Esophagus squamous epithelium (tissue), 5 donors: ENCODE measurements around the gene NLGN4X. TPM values are rescaled to one million over a fixed set of nuclear protein-coding genes. Genes with fewer than 3 reads are reported as not detected.

Experiments used
- DNase-seq: peaks from one replicate; lab custom pipeline; 2025; lab: John Stamatoyannopoulos, UW
- H3K27ac ChIP-seq, 4 donors: fragments of 200-600 bp; sonication (generic); one replicate each; pipeline ENCODE4 v1.5.1; 2016 to 2019; ENCODE audit warnings: mild to moderate bottlenecking in 1 of 4
- H3K27me3 ChIP-seq, 4 donors: fragments of 200-600 bp; sonication (generic); 1 replicate in 3 of 4; 2 replicates in 1 of 4; pipeline versions ENCODE4 v1.5.1 to v1.6.0; 2017 to 2021; ENCODE audit warnings: antibody characterized with exemption in 1 of 4
- H3K36me3 ChIP-seq, 3 donors: fragments of 200-600 bp; sonication (generic); one replicate each; pipeline ENCODE4 v1.5.1; 2016 to 2019
- H3K4me1 ChIP-seq, 3 donors: fragments of 200-600 bp; sonication (generic); one replicate each; pipeline ENCODE4 v1.5.1; 2017 to 2019
- H3K4me3 ChIP-seq, 4 donors: fragments of 200-600 bp; sonication (generic); 1 replicate in 3 of 4; 2 replicates in 1 of 4; pipeline ENCODE4 v1.5.1; 2016 to 2019; ENCODE audit warnings: mild to moderate bottlenecking in 2 of 4, moderate library complexity in 1 of 4
- H3K9me3 ChIP-seq, 3 donors: fragments of 200-600 bp; sonication (generic); one replicate each; pipeline ENCODE4 v1.5.1; 2016 to 2019
- CTCF ChIP-seq, 6 experiments: fragments of 450-650 bp in 4 of 6; fragments of 200-600 bp in 2 of 6; sonication (generic) in 2 of 6; IDR thresholded peaks; one replicate each; pipeline ENCODE4 v1.5.1; 2016 to 2019; ENCODE audit warnings: antibody characterized with exemption in 6 of 6, mild to moderate bottlenecking in 4 of 6, moderate library complexity in 4 of 6
- POLR2A ChIP-seq, 4 donors: fragments of 450-650 bp; IDR thresholded peaks; one replicate each; pipeline ENCODE4 v1.6.1; 2017; ENCODE audit warnings: antibody characterized with exemption in 4 of 4, mild to moderate bottlenecking in 4 of 4, moderate library complexity in 3 of 4
- WGBS, 2 donors: methylation state at CpG; one replicate each; pipeline ENCODE4 v1.1.5; 2018; 5-methylcytosine and 5-hydroxymethylcytosine counted together
- intact Hi-C: fragments of 100-400 bp; cut with DNase I; formaldehyde crosslinking; loops from one replicate; pipeline ENCODE4 v1.15.0; 2022
- total RNA-seq, 4 donors: library from RNA; depleted of rRNA; stranded (reverse); fragments of >200 nt; gene quantifications; one replicate each; pipeline ENCODE4 v1.1.0, GENCODE V29; 2016
- donor health status: DM: yes; HTN: yes; CAD: no.

Gene NLGN4X
- total RNA-seq, 4 donors from 2014 or later = 0.22 to 1.9 (median 1.0) TPM

DNA sequence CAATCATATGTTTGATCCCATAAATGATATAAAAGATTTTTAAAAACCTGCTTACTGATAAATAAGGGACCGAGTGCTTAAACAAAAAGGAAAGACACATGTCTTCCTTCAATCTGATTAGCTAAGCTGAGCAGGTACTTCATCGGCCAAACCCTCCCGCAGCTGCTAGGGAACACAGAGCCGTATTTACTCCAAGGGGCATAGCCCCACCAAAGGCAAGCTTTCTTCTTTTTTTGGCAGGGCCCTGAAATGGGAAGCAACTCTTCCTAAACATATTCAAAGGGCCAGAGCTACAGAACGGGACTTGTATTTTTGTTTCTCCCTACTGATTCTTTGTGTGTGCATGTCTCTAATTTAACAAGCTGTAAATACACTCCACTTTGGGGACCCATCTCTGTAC lies 337.3 kb downstream of the NLGN4X start:
- no peaks in the 10 kb centered on the region for H3K27me3 ChIP-seq
- intact Hi-C loops = no loop called here
- H3K9me3 ChIP-seq = no peaks in the 10 kb centered on the region
- H3K4me3 ChIP-seq = no peak overlapping the region
- H3K4me1 ChIP-seq = no peaks in the 10 kb centered on the region
- TF ChIP-seq CTCF (IDR thresholded peaks at IDR 0.05) = no peak
- TF ChIP-seq POLR2A (IDR thresholded peaks at IDR 0.05) = no peak
- H3K27ac ChIP-seq = no peak overlapping the region
- 64 to 85% methylated on average over 1 to 5 of the region's 5 CpGs for WGBS, 2 donors
- DNase-seq = no peak
- no peaks in the 10 kb centered on the region for H3K36me3 ChIP-seq

DNA sequence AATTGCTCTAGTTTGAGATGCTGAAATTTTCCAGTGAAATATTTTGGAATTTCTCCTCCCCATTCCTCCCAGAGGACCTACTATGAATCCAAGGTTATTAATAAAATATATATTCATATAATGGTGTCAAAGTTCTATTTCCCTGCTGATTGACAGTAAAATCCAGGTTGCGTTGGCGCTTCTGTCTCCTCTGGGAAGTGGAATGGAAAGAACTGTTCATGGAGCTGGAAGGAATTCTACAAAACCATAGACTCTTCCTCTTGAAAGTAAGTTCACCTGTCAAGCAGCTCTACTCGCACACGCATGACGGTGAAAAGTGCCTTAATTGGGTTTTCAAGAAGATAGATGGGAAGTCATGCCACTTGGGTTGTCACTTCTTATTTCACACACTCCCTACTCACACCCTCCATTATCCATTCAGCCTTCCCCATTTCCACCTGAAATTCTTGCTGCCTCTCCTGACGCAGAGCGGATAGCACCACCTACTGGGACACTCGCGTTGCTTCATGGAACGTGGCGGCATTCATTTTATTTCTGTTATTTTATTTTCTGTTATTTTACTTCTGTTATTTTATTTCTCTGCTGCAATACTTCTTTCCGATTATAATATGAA lies 351.6 kb downstream of the NLGN4X start:
- no peaks in the 10 kb centered on the region for H3K4me1 ChIP-seq
- no peaks in the 10 kb centered on the region for H3K27me3 ChIP-seq
- no peak overlapping the region for H3K27ac ChIP-seq
- peak in 3 of 6 experiments; percentile 16 to 27 (median 26) for TF ChIP-seq CTCF (IDR thresholded peaks at IDR 0.05)
- no peak for TF ChIP-seq POLR2A (IDR thresholded peaks at IDR 0.05)
- WGBS, 2 donors = 23 to 53% methylated on average over 9 to 12 of the region's 12 CpGs
- intact Hi-C loops = no loop called here
- H3K4me3 ChIP-seq = no peak overlapping the region
- H3K9me3 ChIP-seq = no peaks in the 10 kb centered on the region
- no peak for DNase-seq
- H3K36me3 ChIP-seq = no peaks in the 10 kb centered on the region

DNA sequence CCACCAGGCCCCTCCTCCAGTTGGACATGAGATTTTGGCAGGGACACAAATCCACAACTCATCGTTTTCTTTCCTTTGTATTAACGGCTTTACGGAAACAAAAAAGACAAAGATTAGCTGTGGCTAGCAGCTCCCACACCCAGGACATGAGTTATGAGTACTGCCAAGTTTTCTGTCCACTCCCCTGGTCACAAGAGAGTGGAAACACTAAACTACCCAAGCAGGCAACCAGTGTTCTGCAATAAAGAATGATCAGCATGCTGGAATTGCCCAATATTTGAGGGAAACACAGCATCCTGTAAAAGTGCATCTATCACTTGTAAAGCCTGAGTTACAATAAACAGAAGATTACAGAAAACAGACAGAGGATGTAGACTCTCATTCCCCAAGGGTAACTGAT lies 358.4 kb downstream of the NLGN4X start:
- 12 to 40% methylated on average over 2 to 3 of the region's 3 CpGs for WGBS, 2 donors
- no peak for DNase-seq
- intact Hi-C loops = no loop called here
- TF ChIP-seq CTCF (IDR thresholded peaks at IDR 0.05) = no peak
- H3K27ac ChIP-seq = no peak overlapping the region
- no peak overlapping the region for H3K4me3 ChIP-seq
- no peaks in the 10 kb centered on the region for H3K36me3 ChIP-seq
- H3K4me1 ChIP-seq = no peaks in the 10 kb centered on the region
- no peaks in the 10 kb centered on the region for H3K27me3 ChIP-seq
- no peaks in the 10 kb centered on the region for H3K9me3 ChIP-seq

- Histone ChIP-seq H3K9me3 (no peaks in the 10 kb centered on the region), H3K4me1 (no peaks in the 10 kb centered on the region), H3K36me3 (no peaks in the 10 kb centered on the region), H3K27me3 (no peaks in the 10 kb centered on the region), H3K27ac (no peak overlapping the region), H3K4me3 (no peak overlapping the region)
- no peak for DNase-seq
- TF ChIP-seq CTCF (IDR thresholded peaks at IDR 0.05) (no peak), POLR2A (IDR thresholded peaks at IDR 0.05) (no peak)
- WGBS, 2 donors = 70 to 94% methylated on average over 7 of the region's 7 CpGs
- intact Hi-C loops = no loop called here
These were observed 358.9 kb downstream of the NLGN4X start for GRCh38 chrX:5869786-5870185.

DNA sequence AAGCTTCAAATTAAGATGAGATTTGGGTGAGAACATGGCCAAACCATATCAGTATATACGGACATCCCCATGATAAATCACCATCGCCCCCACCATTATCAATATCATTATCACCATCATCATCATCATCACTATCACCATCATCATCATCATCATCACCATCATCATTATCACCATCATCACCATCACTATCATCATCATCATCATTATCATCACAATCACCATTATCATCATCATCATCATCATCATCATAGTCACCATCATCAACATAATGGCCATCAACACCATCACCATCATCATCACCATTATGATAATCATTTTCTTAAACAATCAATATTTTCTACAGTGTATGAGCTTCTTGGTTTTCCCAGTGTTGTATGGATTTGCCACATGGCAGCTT lies 360.9 kb downstream of the NLGN4X start:
- Histone ChIP-seq H3K4me1 (no peaks in the 10 kb centered on the region), H3K4me3 (no peak overlapping the region), H3K9me3 (no peaks in the 10 kb centered on the region), H3K27me3 (no peaks in the 10 kb centered on the region), H3K27ac (no peak overlapping the region), H3K36me3 (no peaks in the 10 kb centered on the region)
- TF ChIP-seq CTCF (IDR thresholded peaks at IDR 0.05) (no peak), POLR2A (IDR thresholded peaks at IDR 0.05) (no peak)
- DNase-seq = no peak
- intact Hi-C loops = no loop called here
- WGBS, 2 donors = 85 to 93% methylated on average over 2 of the region's 2 CpGs
